Right lobe of liver (tissue), 6 donors: ENCODE measurements around the gene KLHL15. TPM values are rescaled to one million over a fixed set of nuclear protein-coding genes. Genes with fewer than 3 reads are reported as not detected.

Source experiments
- ATAC-seq, 4 donors: fragments of 200-7000 bp; cut with Tn5 transposase; one replicate each; pipeline ENCODE4 v1.9.1; 2020; ENCODE audit warnings: mild to moderate bottlenecking in 4 of 4, moderate library complexity in 4 of 4
- DNase-seq, 3 donors: peaks; one replicate each; pipeline ENCODE4 v3.0.0-alpha.2; 2020
- H3K27ac ChIP-seq, 3 donors: fragments of 200-600 bp; one replicate each; pipeline ENCODE4 v1.8.0; 2022
- H3K27me3 ChIP-seq, 2 donors: fragments of 200-600 bp; one replicate each; pipeline ENCODE4 v1.8.0; 2022
- H3K36me3 ChIP-seq, 4 donors: fragments of 200-600 bp; sonication (generic) in 1 of 4; one replicate each; pipeline versions ENCODE4 v1.5.1 to v1.8.0; 2017 to 2022; ENCODE audit warnings: control low read depth in 1 of 4
- H3K4me1 ChIP-seq, 4 donors: fragments of 200-600 bp; sonication (generic) in 1 of 4; one replicate each; pipeline versions ENCODE4 v1.5.1 to v1.8.0; 2017 to 2022; ENCODE audit warnings: control low read depth in 1 of 4
- H3K4me3 ChIP-seq, 3 donors: fragments of 200-600 bp; one replicate each; pipeline ENCODE4 v1.8.0; 2022
- H3K9me3 ChIP-seq, 4 donors: fragments of 200-600 bp; sonication (generic) in 1 of 4; one replicate each; pipeline versions ENCODE4 v1.5.1 to v1.8.0; 2017 to 2022; ENCODE audit warnings: control low read depth in 1 of 4
- POLR2A ChIP-seq: fragments of 450-650 bp; IDR thresholded peaks from one replicate; pipeline ENCODE4 v1.6.1; 2017; ENCODE audit warnings: antibody characterized with exemption, mild to moderate bottlenecking
- WGBS: methylation state at CpG from one replicate; pipeline ENCODE4 v1.1.6; 2018; ENCODE audit warnings: low coverage, low lambda C conversion rate; ENCODE audit not compliant: insufficient coverage; ENCODE audit errors: missing lambda C conversion rate; 5-methylcytosine and 5-hydroxymethylcytosine counted together
- intact Hi-C, 2 donors: fragments of 100-400 bp; cut with DNase I; formaldehyde crosslinking; loops; one replicate each; pipeline versions ENCODE4 v1.11.2 to v1.14.1; 2022
- total RNA-seq, 6 experiments: library from RNA; depleted of rRNA in 2 of 6; stranded (reverse); fragments of >200 nt in 2 of 6; fragmentation: NEBNext Ultra II Directional in 3 of 6; extraction: Animal tissue kit (Norgen Biotek cat#: 25700) in 3 of 6; gene quantifications; one replicate each; pipeline versions ENCODE4 v1.1.0 to v1.2.4, GENCODE V29; 2016 to 2023
- TF ChIP-seq, protein P1 (sequence below), 4 donors: fragments of 200-600 bp in 3 of 4; fragments of 450-650 bp in 1 of 4; IDR thresholded peaks; one replicate each; pipeline versions ENCODE4 v1.5.1 to v1.8.0; 2016 to 2022; ENCODE audit warnings: antibody characterized with exemption in 4 of 4, mild to moderate bottlenecking in 2 of 4
- donor health status: DM: no; HTN: yes; CAD: no.
- donor health status: DM: no; HTN: no; CAD: no.
- donor health status: DM: no; HTN: no; CAD: no.
- donor health status: DM: no; HTN: yes; CAD: no.
- donor health status: DM: no; HTN: yes; CAD: no.

The KLHL15 gene
- total RNA-seq, 6 experiments from 2014 or later = 4.7 to 6.7 (median 6.0) TPM

DNA sequence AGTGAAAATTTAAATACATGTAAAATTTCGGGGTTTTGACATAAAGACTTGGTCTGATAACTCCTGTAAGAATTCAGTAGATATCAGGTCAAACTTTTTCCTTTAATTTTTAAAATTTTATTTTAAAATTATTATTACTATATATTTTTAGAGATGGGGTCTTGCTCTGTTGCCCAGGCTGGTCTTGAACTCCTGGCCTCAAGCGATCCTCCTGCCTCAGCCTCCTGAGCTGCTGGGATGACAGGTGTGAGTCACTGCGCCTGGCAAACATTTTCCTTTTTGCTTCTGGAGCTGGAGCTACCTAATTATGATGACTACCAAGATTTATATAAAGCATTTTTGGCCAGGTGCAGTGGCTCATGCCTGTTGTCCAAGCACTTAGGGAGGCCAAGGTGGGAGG, 37.3 kb downstream of the KLHL15 start:
- no peak overlapping the region for H3K4me3 ChIP-seq
- H3K27me3 ChIP-seq = no peaks in the 10 kb centered on the region
- DNase-seq = no peak
- no peak overlapping the region for H3K27ac ChIP-seq
- ATAC-seq = no peak
- intact Hi-C loops = no loop called here
- H3K36me3 ChIP-seq = peaks cover 0 to 12% (median 2%) of the 10 kb centered on the region in 4 donors
- H3K4me1 ChIP-seq = no peaks in the 10 kb centered on the region
- WGBS = 82% methylated on average over 3 of the region's 3 CpGs
- no peak for TF ChIP-seq POLR2A
- TF ChIP-seq, protein P1, sequence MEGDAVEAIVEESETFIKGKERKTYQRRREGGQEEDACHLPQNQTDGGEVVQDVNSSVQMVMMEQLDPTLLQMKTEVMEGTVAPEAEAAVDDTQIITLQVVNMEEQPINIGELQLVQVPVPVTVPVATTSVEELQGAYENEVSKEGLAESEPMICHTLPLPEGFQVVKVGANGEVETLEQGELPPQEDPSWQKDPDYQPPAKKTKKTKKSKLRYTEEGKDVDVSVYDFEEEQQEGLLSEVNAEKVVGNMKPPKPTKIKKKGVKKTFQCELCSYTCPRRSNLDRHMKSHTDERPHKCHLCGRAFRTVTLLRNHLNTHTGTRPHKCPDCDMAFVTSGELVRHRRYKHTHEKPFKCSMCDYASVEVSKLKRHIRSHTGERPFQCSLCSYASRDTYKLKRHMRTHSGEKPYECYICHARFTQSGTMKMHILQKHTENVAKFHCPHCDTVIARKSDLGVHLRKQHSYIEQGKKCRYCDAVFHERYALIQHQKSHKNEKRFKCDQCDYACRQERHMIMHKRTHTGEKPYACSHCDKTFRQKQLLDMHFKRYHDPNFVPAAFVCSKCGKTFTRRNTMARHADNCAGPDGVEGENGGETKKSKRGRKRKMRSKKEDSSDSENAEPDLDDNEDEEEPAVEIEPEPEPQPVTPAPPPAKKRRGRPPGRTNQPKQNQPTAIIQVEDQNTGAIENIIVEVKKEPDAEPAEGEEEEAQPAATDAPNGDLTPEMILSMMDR (IDR thresholded peaks at IDR 0.05) = no peak
- no peaks in the 10 kb centered on the region for H3K9me3 ChIP-seq

DNA sequence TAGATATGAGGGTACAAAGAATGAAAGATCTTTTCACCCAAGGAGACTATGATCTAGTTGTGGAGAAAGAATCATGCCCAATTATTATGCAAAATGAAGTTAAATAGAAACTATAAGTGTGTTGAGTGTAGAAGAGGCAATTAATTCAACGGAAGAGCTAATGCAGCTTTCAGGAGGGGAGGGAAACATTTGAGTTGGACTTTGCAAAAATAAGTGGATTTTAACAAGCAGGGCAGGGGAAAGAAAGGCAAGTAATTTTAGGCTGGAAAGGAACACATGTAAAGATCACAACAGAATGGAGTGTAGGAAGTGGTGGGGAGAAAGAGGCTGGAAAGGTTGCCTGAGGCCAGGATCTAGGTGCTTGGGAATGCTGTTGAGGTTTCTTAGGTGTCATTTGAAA, 44.1 kb downstream of the KLHL15 start:
- peaks cover 0 to 5% (median 0%) of the 10 kb centered on the region in 4 donors for H3K36me3 ChIP-seq
- WGBS = 92% methylated on average over 1 of the region's 1 CpG
- DNase-seq = no peak
- TF ChIP-seq, protein P1 (IDR thresholded peaks at IDR 0.05) = no peak
- TF ChIP-seq POLR2A = no peak
- H3K4me1 ChIP-seq = no peaks in the 10 kb centered on the region
- no peak for ATAC-seq
- no peak overlapping the region for H3K4me3 ChIP-seq
- no peaks in the 10 kb centered on the region for H3K9me3 ChIP-seq
- H3K27ac ChIP-seq = no peak overlapping the region
- intact Hi-C loops = no loop called here
- peaks cover 0 to 4% of the 10 kb centered on the region in 2 donors for H3K27me3 ChIP-seq

DNA sequence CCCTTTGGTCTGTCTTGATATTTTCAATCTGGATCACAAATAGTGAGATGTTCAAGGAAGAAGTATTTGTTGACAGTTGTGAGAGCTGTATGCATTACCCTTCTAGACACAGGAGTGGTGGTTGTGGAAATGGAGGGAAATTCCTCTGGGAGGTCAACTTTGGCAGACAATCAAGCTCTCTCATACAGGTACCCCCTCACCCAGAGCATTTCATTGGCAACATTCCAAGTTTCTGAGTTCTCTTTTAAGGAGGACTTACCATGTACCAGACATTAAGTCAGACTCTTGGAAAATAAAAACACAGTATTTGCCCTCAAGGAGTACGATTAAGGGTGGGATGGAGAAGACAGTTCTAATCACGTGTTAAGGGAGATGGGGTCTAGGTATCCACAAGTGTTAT, 45.3 kb downstream of the KLHL15 start:
- no peak for DNase-seq

DNA sequence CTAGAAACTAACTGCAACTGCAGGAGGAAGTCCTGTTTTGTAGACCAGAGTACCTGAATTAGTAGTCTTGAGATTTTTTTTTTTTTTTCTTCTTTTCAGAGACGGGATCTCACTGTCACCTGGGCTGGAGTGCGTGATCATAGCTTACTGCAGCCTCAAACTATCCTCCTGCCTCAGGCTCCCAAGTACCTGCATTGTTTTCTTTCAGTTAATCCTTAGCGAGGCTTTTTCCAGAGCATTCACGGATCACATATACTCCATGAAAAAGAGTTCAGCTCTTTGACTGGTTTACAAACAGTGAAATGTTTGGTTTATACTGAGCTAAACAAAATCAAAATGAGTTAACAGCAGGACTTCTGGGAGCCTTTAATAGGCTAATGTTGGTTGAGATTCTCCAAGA, 45.8 kb downstream of the KLHL15 start:
- intact Hi-C loops = no loop called here
- no peak overlapping the region for H3K4me3 ChIP-seq
- WGBS = 52% methylated on average over 4 of the region's 4 CpGs
- no peak overlapping the region for H3K27ac ChIP-seq
- H3K36me3 ChIP-seq = no peaks in the 10 kb centered on the region
- H3K4me1 ChIP-seq = no peaks in the 10 kb centered on the region
- TF ChIP-seq POLR2A = no peak
- TF ChIP-seq, protein P1 (IDR thresholded peaks at IDR 0.05) = no peak
- no peaks in the 10 kb centered on the region for H3K9me3 ChIP-seq
- ATAC-seq (no peak), DNase-seq (no peak)
- H3K27me3 ChIP-seq = peaks cover 0 to 4% of the 10 kb centered on the region in 2 donors

More for the DNA sequence above, 45.3 kb downstream of the KLHL15 start:
- intact Hi-C loops = no loop called here
- Histone ChIP-seq H3K4me1 (no peaks in the 10 kb centered on the region), H3K27me3 (peaks cover 0 to 4% of the 10 kb centered on the region in 2 donors), H3K9me3 (no peaks in the 10 kb centered on the region), H3K4me3 (no peak overlapping the region), H3K27ac (no peak overlapping the region), H3K36me3 (no peaks in the 10 kb centered on the region)
- no peak for TF ChIP-seq POLR2A
- TF ChIP-seq, protein P1 (IDR thresholded peaks at IDR 0.05) = no peak
- ATAC-seq = no peak
- 56% methylated on average over 2 of the region's 2 CpGs for WGBS

DNA sequence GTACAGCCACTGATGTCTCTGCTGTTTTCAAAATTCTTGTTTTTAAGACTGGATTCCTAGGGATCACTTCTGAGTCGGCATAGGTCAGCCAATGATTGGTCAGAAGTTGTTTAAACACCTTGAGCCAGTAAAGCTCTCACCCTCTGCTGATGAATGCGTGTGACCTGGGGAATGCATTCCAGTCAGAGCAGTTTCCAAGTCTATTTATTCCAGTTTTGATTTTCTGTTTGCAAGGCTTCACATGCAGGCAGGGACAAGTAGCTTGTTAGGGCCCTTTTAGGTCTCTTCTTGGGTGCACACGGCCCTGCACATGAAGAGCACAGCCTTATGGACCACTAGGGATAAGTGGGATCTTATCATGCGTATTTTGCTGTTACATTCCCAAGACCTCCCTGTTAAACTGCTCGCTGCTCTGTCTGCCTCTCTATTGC, 47.0 kb downstream of the KLHL15 start:
- no peak for DNase-seq
- Histone ChIP-seq H3K9me3 (no peaks in the 10 kb centered on the region), H3K36me3 (no peaks in the 10 kb centered on the region), H3K27ac (no peak overlapping the region), H3K4me1 (no peaks in the 10 kb centered on the region), H3K27me3 (peaks cover 0 to 4% of the 10 kb centered on the region in 2 donors), H3K4me3 (no peak overlapping the region)
- intact Hi-C loops = no loop called here
- TF ChIP-seq, protein P1 (IDR thresholded peaks at IDR 0.05) = no peak
- TF ChIP-seq POLR2A = no peak
- ATAC-seq = no peak
- WGBS = 49% methylated on average over 5 of the region's 5 CpGs
